Neutrophil (primary cell): ENCODE data around the gene RALGDS.
A peak's percentile ranks its signal among the peaks of the same experiment; 100 is the strongest.
"Not testable (repeated sequence)": the region's sequence is repeated elsewhere in the genome, so short reads cannot be mapped to it uniquely, and the experiment has no call there.

ENCODE experiments used
- H3K27ac ChIP-seq: fragments of 200-600 bp; sonication (generic); 2 replicates; pipeline ENCODE4 v1.5.1; 2016; ENCODE audit warnings: mild to moderate bottlenecking, moderate library complexity
- H3K27me3 ChIP-seq: fragments of 200-600 bp; sonication (generic); 2 replicates; pipeline ENCODE4 v1.6.0; 2016; ENCODE audit warnings: mild to moderate bottlenecking
- H3K36me3 ChIP-seq: fragments of 200-600 bp; sonication (generic); 2 replicates; pipeline ENCODE4 v1.5.1; 2017
- H3K4me1 ChIP-seq, 2 experiments: fragments of 200-600 bp in 1 of 2; sonication (generic) in 1 of 2; 1 replicate in 1 of 2; 2 replicates in 1 of 2; pipeline versions ENCODE4 v1.5.1 to v1.6.1; 2013 to 2016; ENCODE audit warnings: low read depth in 1 of 2, low read length in 1 of 2, mild to moderate bottlenecking in 1 of 2, moderate library complexity in 1 of 2; ENCODE audit not compliant: control insufficient read depth in 1 of 2, insufficient read depth in 1 of 2
- H3K4me3 ChIP-seq, 2 experiments: fragments of 200-600 bp in 1 of 2; sonication (generic) in 1 of 2; 1 replicate in 1 of 2; 2 replicates in 1 of 2; pipeline ENCODE4 v1.5.1; 2013 to 2016; ENCODE audit warnings: low read depth in 1 of 2, low read length in 1 of 2, mild to moderate bottlenecking in 1 of 2, moderate library complexity in 1 of 2
- H3K9me3 ChIP-seq: fragments of 200-600 bp; sonication (generic); 2 replicates; pipeline ENCODE4 v1.5.1; 2016
- CTCF ChIP-seq: fragments of 200-600 bp; sonication (generic); IDR thresholded peaks from 2 replicates; pipeline ENCODE4 v1.5.1; 2016; ENCODE audit warnings: antibody characterized with exemption

RALGDS gene

GRCh38 chr9:133121198-133121914 is at the start of gene RALGDS:
RALGDS (minus strand) TSS chr9:133121240; CDS start chr9:133121154, 86 bp downstream.
- no peaks in the 10 kb centered on the region for H3K9me3 ChIP-seq
- peaks cover 39 to 41% of the 10 kb centered on the region in 2 experiments for H3K4me1 ChIP-seq
- H3K36me3 ChIP-seq, result no peaks in the 10 kb centered on the region
- H3K4me3 ChIP-seq, result peak within 1 kb of the TSS; percentile 61 to 73
- TF ChIP-seq CTCF, result peak; percentile 14
- H3K27me3 ChIP-seq, result peaks cover 74% of the 10 kb centered on the region
- H3K27ac ChIP-seq, result peak within 1 kb of the TSS; percentile 98

GRCh38 chr9:133170716-133171115 is 49.7 kb upstream of the RALGDS start:
- H3K9me3 ChIP-seq, result no peaks in the 10 kb centered on the region
- H3K4me3 ChIP-seq, result no peak overlapping the region
- no peaks in the 10 kb centered on the region for H3K36me3 ChIP-seq
- H3K27ac ChIP-seq, result no peak overlapping the region
- H3K4me1 ChIP-seq, result no peaks in the 10 kb centered on the region
- H3K27me3 ChIP-seq, result peaks cover 18% of the 10 kb centered on the region
- TF ChIP-seq CTCF, result no peak

- not testable (repeated sequence) for H3K27ac ChIP-seq, H3K4me3 ChIP-seq
- H3K27me3 ChIP-seq, result peaks cover 22% of the 10 kb centered on the region
Observed at GRCh38 chr9:133169687-133170086, 48.6 kb upstream of the RALGDS start.

GRCh38 chr9:133169102-133169501 is 48.1 kb upstream of the RALGDS start:
- no peak for TF ChIP-seq CTCF
- Histone ChIP-seq H3K4me1 (peaks cover 3 to 5% of the 10 kb centered on the region in 2 experiments), H3K27ac (no peak overlapping the region), H3K9me3 (no peaks in the 10 kb centered on the region), H3K27me3 (peaks cover 24% of the 10 kb centered on the region), H3K4me3 (no peak overlapping the region), H3K36me3 (no peaks in the 10 kb centered on the region)

More at GRCh38 chr9:133169687-133170086, 48.6 kb upstream of the RALGDS start:
- not testable (repeated sequence) for H3K9me3 ChIP-seq, H3K4me1 ChIP-seq, H3K36me3 ChIP-seq

- no peak for TF ChIP-seq CTCF
- peaks cover 24% of the 10 kb centered on the region for H3K27me3 ChIP-seq
- H3K4me3 ChIP-seq, result no peak overlapping the region
- H3K36me3 ChIP-seq, result no peaks in the 10 kb centered on the region
- no peak overlapping the region for H3K27ac ChIP-seq
- peaks cover 6 to 10% of the 10 kb centered on the region in 2 experiments for H3K4me1 ChIP-seq
- no peaks in the 10 kb centered on the region for H3K9me3 ChIP-seq
Observed at GRCh38 chr9:133168432-133168831, 47.4 kb upstream of the RALGDS start.

- Histone ChIP-seq H3K36me3 (no peaks in the 10 kb centered on the region), H3K9me3 (no peaks in the 10 kb centered on the region), H3K27ac (no peak overlapping the region), H3K27me3 (peaks cover 26% of the 10 kb centered on the region), H3K4me1 (peaks cover 11 to 17% of the 10 kb centered on the region in 2 experiments), H3K4me3 (no peak overlapping the region)
- no peak for TF ChIP-seq CTCF
Observed at GRCh38 chr9:133167769-133168168, 46.7 kb upstream of the RALGDS start.
